Suppressor macrophage treated with lipopolysaccharide for 1 hour (primary cell): ENCODE data around the gene CNTNAP5.

Source experiments
- DNase-seq, 3 donors: peaks; one replicate each; pipeline ENCODE4 v3.0.0-alpha.2; 2020 to 2022

Gene CNTNAP5

GRCh38 chr2:124281541-124281940 lies 256.5 kb downstream of the CNTNAP5 start:
- no peak for DNase-seq

GRCh38 chr2:124283096-124283495 lies 258.0 kb downstream of the CNTNAP5 start:
- DNase-seq = no peak

DNA sequence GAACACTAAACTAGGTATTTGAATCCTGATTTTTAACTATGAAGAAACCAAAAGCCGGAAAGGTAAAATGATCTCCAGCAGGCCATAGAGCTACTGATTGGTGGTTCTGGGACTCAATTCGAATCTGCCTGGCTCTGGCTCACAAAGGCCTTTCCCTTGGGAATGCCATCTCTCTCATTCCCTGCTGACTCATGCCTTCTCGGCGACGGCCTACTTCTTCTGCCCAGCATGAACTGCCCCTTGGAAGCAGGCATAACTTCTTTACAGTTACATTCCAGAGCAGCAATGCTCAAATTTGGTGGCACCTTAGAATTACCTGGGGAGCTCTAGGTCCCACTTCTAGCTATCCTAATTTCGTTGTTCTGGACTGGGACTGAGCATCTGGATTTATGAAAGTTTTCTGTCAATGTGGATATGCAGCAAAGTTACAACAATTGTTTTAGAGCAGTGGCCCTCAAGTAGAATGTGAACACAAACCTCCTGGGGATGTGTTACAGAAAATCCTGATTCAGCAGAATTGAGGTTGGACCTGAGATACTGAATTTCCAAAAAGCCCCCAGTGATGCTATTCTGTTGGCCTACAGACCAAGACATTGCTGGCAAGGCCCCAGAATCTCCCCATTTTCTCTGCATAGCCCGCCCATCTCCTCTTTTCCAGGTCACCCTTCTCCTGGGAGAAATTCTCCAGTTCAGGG lies 261.1 kb downstream of the CNTNAP5 start:
- no peak for DNase-seq

GRCh38 chr2:124289060-124289459 lies 264.0 kb downstream of the CNTNAP5 start:
- DNase-seq = no peak

DNA sequence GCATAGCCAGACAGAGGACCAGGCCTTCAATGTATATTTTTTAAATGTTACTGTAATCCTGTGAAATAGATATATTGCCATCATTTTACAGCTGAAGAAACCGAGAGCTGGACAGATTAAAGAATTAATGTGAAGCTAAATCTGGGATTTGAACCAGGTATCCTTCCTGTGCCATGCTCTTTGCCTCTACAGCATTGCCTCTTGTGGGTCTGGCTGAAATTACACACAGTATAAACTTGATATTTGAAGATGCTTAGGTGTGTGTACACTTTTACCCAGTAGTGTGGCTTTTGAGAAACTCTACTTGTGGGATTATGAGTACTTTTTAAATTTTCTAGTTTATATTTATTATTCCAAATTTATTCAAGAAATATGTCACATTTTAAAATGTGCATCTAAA lies 264.5 kb downstream of the CNTNAP5 start:
- DNase-seq = no peak

GRCh38 chr2:124296470-124296869 lies 271.4 kb downstream of the CNTNAP5 start:
- DNase-seq = no peak

DNA sequence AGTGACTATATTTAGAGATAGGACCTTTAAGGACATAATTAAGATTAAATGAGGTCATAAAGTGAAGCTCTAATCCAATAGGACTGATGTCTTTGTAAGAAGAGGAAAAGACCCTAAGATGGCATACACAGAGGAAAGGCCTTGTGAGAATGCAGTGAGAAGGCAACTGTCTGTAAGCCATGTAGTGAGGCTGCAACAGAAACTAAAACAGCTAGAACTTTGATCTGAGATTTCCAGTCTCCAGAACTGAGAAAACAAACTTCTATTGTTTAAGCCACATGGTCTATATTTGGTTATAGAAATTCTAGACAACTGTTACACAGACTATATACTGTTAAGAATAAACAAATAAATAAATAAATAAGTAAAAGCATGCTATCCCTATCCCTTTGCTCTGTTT lies 276.8 kb downstream of the CNTNAP5 start:
- no peak for DNase-seq

DNA sequence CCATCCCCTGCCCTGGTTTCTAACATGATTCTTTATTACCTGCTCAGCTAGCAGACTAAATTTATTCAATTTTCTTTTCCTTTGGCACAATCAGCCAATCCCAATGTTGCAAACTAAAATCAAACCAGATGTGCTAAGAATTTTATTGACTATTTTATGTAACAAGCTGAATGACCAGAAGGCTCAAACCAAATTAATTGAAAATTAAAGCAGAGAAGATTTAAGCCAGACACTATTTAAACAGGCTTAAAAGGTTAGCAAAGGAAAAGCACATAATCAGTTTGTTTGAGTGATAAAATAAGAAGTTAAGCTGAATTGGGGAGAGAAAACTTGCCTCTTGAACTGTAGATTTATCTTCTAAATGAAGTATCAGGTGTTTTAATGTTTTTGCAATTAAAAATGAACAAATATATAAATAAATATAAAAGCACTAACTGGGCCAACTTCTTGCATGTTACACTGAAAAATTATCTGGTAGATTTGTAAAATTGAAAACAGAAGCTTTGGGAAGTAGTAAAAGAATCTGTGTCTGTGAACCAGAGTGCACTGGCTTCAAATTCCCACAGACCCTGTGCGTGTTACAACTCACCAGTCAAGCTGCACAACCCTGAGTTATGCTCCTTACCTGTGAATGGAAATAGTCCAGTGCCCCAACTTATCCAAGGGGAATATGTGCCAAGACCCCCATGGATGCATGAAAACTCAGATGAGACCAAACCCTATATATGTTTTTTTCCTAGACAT lies 283.4 kb downstream of the CNTNAP5 start:
- no peak for DNase-seq

GRCh38 chr2:124309563-124310138 lies 284.6 kb downstream of the CNTNAP5 start:
- no peak for DNase-seq

GRCh38 chr2:124310671-124311070 lies 285.6 kb downstream of the CNTNAP5 start:
- no peak for DNase-seq

- DNase-seq = no peak
These were observed 289.0 kb downstream of the CNTNAP5 start for GRCh38 chr2:124314084-124314483.

DNA sequence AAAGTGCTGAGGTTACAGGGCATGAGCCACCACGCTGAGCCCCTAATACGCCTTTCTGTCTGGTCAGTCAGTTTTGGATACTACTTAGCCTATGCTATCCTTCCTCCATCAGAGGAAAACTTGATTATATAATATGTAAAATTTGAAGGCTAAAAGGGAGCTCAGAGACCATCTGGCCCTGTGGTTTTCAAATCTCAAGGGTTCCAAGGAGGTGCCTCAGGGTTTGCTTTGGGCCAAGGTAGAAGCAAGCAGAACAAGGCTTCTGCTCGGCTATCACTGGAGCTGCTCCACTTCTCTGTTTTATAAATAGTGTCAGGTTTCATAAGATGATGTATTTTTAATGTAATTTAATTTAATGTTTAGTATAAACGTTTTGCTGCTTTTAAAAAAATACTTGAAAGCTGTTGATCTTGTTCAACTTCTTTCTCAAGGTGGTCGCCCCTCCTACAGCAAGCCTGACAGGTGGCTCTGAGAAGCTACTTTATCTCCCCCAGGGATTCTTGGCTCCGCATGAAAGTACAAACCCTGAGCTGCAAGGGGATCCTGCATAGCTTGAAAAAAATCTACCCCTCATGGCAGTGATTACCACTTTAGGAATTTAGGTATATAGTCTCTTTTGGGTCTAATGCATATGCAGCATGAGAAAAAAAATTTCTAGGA lies 290.3 kb downstream of the CNTNAP5 start:
- no peak for DNase-seq

DNA sequence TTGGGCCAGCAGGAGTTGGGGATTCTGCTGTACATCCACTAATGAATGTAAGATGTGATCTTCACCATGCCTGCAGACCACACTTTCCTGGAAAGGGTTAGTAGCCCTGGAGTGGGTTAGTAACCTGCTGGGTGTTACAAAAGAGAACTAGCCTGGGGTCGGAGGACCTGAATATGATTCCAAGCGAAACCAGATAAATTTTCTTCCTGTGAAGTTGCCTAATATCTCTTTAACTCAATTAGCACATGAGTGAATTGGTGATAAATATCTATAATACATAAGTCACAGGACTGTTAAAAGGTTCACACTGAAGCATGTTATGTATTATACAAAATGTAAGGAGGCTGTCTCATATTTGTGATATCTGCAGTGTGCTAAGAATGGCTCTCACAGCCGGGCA lies 291.0 kb downstream of the CNTNAP5 start:
- DNase-seq = no peak

GRCh38 chr2:124316881-124317605 lies 292.0 kb downstream of the CNTNAP5 start:
- no peak for DNase-seq

DNA sequence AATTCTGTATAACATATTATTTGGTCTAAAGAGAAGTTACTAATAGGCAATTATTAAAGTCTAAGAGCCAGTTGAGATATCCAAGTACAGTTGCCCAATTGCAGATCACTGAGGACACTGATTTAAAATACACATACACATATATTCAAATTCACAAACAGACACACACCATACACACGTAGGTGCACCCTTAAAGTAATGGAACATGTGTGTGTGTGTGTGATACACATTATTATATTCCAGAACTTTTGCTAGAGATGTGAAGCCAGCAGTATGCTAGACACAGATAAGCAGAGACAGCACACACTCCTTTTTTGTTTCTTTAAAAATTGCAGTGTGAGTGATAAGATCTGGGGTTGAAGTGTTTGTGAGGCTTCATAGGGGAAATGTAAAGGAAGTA lies 292.5 kb downstream of the CNTNAP5 start:
- no peak for DNase-seq

GRCh38 chr2:124318913-124319312 lies 293.8 kb downstream of the CNTNAP5 start:
- no peak for DNase-seq

DNA sequence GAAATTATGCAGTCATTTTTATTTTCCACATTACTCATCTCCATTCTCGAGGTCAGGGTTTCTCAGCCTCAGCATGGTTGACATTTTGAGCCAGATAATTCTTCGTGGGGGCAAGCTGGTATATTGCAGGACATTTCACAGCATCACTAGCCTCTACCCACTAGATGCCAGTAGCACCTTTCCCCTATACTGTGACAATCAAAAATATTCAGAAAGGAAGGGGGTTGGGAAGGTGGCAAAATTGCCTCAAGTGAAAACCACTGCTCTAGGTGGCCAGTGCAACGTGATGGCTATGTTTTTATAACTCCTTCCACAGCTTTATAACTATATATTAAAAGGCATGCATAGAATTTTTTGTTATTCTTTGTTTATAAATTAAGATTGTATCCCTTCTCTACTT lies 294.5 kb downstream of the CNTNAP5 start:
- no peak for DNase-seq

GRCh38 chr2:124320051-124320688 lies 295.1 kb downstream of the CNTNAP5 start:
- DNase-seq = no peak

DNA sequence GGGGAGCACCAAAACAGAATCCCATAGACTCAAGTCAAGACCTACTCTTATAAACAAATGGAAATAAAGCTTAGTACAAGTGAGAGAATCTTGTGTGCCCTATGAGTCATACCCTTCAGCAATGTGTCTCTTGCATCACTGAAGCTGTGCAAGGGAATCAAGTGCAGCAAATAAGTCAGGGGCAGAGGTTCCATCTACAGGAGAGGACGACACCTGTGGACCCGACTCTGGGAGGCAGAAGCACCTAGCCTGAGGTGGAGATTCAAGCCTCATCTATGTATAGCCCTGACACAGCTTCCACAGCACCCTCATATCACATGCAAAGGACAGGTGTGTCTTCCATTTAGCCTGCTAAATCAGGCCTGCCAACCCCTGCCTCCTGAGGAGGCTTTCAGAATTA lies 298.2 kb downstream of the CNTNAP5 start:
- no peak for DNase-seq

DNA sequence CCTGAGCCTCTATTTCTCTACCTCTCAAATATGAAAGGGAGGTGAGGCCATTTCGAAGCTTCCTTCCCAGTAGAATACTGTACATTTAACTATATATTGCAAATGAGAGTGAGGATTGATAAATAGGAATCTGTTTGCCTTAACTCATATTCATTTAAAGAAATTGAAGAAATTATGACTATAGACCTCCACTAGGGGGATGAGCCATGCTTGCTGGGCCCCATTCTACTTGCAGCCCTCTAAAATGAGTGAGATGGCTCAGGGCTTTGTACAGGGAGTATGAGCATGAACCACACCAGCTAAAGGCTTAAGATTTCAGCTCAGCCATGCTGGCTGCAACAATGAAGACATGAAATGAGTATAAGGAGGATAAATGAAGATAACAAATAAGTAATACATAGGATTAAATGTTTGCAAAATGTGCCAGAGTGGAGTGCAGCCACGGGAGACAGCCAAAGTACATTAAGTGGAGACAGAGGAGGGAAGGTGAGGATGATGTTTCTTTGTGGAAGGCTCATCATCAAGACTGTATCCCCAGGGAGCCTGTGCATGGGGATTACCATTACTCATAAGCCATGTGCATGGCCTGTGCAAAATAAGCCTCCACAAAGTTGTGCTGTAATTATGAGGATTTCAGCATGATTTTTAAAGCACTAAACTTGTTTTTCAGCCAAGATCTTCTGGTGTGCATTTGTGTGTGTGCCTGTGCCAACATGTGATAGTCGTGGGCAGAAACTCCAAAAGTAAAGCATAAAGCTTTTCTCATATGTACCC lies 300.8 kb downstream of the CNTNAP5 start:
- no peak for DNase-seq

DNA sequence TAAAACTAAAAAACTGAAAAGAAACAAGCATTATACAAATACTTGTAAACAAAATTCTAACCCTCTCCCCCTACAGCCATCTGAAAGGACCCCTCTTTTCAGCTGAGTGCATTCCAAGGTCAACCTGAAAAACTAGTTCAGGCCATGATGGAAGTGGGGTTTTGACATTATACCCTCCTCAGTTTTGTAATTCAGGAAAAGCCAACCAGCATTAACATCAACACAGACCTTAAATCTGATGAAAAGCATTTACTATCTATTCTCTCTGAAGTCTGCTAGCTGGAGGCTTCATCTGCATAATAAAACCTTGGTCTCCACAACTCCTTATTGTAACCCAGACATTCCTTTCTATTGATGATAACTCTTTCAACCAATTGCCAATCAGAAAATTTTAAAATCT lies 302.2 kb downstream of the CNTNAP5 start:
- no peak for DNase-seq

- no peak for DNase-seq
These were observed 303.3 kb downstream of the CNTNAP5 start for GRCh38 chr2:124328397-124328796.
